HCEC 1CT (cell line): ENCODE results near the gene MYL3.
"Not testable (repeated sequence)": the region's sequence is repeated elsewhere in the genome, so short reads cannot be mapped to it uniquely, and the experiment has no call there.

Experiments
- DNase-seq: peaks from one replicate; pipeline ENCODE4 v3.0.0-alpha.2; 2017

The MYL3 gene

GRCh38 chr3:46849045-46849631 lies 14.1 kb downstream of the MYL3 start:
- no peak for DNase-seq

- peak; percentile 5 for DNase-seq
Observed at GRCh38 chr3:46848271-46849044, 14.8 kb downstream of the MYL3 start.

- DNase-seq = no peak
Observed at GRCh38 chr3:46847744-46848143, 15.5 kb downstream of the MYL3 start.

DNA sequence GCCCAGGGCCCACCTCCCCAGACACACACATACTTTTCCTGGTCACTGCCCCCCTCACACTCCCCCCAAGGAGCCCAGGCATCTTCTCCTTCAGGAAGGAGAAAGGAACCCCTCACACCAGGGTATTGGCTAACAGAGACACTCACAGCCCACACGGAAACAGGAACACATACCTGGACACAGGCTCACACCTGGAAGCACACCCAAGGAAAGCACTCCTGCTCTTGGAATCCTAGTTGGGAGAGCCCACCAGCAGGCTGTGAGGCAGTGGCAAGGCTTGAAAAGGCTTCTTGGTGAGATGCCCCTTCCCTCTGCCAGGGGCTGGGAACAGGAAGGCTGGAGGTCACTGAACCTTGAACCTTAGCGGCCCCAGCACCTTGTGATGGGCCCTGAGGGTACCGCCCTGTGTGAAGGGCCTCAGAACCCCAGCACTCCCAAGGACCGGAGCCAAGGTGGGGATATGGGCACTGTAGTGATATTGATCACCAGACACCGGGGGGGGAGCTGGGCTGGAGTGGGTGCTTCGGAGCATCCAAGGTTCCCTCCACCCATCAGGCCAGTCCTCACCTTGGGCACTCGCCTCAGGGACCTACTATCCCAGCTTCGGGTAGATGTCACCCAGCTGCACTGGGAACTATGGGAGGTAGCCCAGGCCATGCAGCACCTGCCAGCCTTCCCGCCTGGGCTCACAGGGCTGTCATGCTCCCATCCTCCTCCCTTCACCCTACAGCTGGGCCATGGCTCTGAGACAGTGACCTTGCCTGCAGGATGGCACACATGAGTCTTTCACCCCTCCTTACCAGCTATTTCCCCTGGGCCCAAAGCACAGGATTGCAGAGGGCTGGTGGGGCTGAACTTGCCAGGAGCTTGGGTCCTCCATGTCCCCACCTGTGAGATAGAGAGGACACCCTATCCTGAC lies 16.4 kb downstream of the MYL3 start:
- no peak for DNase-seq

DNA sequence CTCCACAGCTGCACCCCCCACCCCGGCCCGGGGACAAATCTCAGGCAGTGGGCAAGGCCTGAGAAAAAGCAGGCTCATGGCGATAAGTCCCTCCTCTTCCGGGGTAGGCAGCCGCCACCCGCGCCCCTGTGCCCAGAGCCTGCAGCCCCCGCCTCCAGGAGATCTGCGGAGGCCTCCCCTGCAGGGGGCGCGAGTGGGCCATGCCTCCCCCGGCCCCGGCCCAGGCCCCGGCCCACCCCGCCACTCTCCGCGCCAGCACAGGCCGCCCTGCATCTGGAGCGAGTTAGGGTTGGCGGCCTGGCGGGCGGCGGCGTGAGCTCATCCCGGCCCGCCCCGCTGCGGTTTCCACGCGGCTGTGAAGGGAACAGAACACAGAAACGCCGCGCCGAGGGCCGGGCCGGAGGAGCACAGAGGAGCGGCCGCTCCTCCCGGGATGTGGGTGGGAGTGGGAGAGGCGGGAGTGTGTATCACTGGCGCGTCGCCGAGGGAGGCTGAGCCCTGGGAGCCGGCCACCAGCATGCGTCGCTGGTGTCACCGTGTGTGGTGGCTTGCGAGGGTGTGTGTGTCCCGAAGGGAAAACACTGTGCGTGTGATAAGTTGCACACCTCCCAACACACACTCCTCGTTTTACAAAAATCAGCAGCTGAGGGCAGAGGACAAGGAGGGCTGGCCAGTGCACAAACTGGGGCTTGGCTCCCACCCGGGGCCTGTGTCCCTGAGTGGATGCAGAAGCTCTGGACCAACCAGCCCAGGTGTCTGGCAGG lies 17.2 kb downstream of the MYL3 start:
- DNase-seq = peak; percentile 51

DNA sequence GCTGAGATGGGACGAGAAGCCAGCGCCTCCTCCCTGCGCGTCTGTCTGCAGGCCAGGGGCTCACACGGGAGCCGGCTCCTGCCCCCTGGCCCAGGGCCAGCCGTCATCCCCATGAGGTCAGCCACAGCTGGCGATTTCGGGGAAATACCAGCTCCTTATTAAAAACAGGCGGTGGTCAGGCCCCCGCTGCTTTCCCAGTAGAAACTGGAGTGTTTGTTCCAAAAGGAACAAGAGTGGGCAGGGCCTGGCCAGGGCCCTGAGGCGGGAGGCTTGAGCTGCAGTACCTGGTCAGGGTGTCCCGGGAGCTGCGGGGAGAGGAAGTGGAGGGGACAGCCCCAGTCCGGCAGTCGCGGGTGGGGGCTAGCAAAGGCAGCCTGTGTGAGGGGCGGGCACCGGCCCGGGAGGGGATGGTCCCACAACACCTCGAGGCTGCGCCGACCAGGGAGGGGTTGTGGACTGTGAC lies 17.8 kb downstream of the MYL3 start:
- peak; percentile 37 for DNase-seq

DNA sequence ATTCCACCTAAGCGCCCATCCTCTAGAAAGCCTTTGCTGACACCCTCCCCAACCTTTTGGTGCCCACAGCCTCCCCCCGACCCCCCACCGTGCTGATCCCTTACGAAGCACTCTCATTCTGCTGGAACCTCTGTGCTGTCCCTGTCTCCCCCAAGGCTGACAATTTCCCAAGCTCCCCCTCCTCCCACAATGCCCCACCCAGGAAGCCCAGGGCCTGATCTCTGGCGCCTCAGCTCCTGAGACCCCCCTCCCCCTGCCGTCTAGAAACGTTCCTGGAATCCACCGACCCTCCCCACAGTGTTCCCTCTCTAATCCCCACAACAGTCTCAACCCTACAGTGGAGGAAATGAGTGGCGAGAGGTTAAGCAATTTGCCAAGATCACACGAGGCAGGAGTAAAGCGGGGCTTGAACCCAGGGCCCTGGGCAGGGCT lies 18.3 kb downstream of the MYL3 start:
- DNase-seq = no peak

DNA sequence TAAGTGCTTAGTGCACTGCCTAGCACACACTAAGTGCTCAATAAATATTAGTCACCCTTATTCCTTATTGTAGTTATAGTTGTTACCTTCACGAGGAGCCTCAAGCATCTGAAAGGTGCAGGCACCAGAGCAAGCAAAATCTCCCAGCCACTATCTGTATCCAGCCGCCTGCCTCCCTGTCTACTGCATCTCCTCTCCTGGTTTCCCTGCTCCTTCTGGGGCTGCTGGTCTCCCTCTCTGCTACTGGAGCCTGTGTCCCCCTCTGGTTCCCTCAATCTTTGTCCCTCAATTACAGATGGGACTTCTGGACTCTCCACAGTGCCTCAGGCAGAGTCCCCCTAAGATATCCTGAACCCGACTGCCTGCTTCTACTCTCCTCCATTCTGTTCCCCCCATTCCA lies 18.8 kb downstream of the MYL3 start:
- DNase-seq = no peak

DNA sequence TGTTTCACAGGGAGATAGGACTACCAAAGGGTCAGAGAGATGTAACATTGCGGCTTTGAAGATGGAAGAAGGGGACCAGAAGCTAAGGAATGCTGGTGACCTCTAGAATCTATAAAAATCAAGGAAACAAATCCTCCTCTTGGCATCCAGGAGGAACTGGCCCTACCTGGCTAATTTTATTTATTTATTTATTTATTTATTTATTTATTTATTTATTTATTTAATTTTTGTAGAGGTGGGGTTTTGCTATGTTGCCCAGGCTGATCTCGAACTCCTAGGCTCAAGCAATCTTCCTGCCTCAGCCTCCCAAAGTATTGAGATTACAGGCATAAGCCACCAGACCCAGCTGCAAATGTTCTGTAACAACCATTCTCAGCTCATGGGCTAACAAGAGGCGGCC lies 19.7 kb downstream of the MYL3 start:
- DNase-seq = no peak

- DNase-seq = no peak
Observed at GRCh38 chr3:46840491-46840890, 22.8 kb downstream of the MYL3 start.

DNA sequence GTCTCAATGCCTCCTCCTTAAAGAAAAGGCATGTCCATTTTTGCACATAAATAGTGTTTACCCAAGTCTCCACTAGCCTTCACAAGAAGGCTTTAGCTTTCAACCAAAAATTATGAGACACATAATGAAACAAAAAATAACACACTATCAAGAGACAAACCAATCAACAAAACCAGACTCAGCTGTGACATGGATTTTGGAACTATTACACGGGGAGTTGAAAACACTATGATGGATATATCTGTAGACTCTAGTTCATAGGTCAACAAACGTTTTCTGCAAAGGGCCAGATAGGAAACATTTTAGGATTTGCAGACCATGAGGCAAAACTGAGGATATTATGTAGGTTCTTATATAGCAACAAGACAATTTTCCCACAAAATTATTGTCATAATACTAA lies 24.9 kb downstream of the MYL3 start:
- DNase-seq = no peak

- DNase-seq = no peak
Observed at GRCh38 chr3:46835491-46835890, 27.8 kb downstream of the MYL3 start.

GRCh38 chr3:46835054-46835453 lies 28.2 kb downstream of the MYL3 start:
- DNase-seq = no peak

DNA sequence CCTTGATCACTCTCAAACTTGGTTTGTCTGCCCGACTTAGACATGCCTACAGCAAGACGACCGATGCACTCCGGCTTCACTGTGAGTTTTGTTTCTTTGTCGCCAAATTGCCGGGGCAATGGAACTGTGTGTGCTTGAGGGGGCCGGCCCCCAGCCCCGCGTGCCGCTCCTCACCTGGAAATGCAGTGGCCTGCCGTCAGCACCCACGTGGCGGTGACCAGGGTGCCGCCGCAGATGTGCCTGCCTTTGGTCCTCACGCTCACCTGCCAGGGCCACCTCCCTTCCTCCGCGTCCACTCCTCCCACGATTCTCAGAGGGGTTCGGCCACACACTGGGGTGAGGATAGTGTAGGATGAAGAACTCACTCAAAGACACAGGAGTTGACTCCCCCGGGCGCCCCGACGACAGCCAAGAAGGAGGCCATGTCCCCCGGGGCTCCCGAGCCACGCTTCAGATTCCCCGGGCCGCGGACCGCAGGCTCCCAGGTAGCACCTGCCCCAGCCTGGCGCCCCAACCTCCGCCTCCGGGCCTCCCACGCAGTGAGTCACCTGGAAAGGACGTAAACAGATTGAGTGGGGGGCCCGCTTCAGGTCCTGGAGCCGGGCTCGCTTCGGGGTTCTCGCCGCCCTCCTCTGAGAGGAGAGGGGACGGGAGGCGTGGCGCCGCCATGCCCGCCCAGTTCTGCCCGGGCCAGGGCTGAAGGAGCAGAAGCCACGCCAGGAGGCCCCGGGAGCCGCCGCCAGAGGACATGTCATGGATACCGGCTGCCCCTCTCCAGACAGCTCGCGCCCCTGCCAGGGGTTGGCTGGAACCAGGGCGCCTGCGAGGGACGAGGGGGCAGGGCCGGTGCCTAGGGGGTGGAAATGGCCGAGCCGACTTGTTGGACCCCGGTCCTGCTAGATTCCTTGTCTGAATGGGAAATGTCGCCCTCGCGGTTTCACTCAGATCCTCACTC lies 29.6 kb downstream of the MYL3 start:
- DNase-seq = no peak

GRCh38 chr3:46831841-46832240 lies 31.4 kb downstream of the MYL3 start:
- no peak for DNase-seq

GRCh38 chr3:46831316-46831715 lies 31.9 kb downstream of the MYL3 start:
- DNase-seq = no peak

- no peak for DNase-seq
Observed at GRCh38 chr3:46830801-46831200, 32.4 kb downstream of the MYL3 start.

DNA sequence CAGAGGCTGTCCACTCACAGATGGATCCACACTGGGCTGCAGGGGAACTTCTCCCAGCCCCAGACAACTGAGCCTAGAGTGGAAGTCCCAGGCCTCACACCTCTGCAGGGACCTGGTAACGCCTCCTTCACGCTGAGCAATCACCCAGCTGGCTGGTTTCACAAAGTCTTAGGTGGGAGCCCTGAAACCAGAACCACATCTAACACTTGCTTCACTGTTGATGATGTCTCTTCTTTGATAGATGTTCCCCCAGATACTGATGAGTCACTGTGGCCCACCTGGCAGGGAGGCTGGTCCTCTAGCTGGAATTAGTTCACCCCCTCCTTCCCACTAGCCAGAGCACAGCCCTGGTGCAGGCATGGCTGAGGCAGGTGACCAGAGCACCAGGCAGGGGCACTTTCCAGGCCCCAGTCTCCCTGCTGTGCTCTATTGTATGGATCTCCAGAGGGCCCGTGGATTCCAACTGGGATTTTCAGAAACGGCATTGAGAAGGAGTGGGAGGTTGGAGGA lies 33.5 kb downstream of the MYL3 start:
- no peak for DNase-seq

- no peak for DNase-seq
Observed at GRCh38 chr3:46825450-46825849, 37.8 kb downstream of the MYL3 start.

GRCh38 chr3:46824211-46824970 lies 38.9 kb downstream of the MYL3 start:
- DNase-seq = no peak

DNA sequence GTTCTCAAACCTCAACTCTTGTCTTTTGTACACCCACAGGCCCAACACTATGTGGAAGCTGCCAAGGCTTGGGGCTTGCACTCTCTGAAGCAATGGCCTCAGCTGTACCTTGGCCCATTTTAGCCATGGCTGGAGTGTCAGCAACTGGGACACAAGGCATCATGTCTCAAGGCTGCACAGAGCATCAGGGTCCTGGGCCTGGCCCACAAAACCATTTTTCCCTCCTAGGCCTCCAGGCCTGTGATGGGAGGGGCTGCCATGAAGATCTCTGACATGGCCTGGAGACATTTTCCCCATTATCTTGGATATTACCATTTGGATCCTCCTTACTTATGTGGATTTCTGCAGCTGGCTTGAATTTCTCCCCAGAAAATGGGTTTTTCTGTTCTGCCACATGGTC lies 39.9 kb downstream of the MYL3 start:
- not testable (repeated sequence) for DNase-seq
